HK-2 (cell line): ENCODE data around the gene WDR74.
A peak's percentile ranks its signal among the peaks of the same experiment; 100 is the strongest.
"Not testable (repeated sequence)": the region's sequence is repeated elsewhere in the genome, so short reads cannot be mapped to it uniquely, and the experiment has no call there.

Experiments
- DNase-seq: peaks from one replicate; pipeline ENCODE4 v3.0.0-alpha.2; 2018; ENCODE audit not compliant: unreplicated experiment

The WDR74 gene

DNA sequence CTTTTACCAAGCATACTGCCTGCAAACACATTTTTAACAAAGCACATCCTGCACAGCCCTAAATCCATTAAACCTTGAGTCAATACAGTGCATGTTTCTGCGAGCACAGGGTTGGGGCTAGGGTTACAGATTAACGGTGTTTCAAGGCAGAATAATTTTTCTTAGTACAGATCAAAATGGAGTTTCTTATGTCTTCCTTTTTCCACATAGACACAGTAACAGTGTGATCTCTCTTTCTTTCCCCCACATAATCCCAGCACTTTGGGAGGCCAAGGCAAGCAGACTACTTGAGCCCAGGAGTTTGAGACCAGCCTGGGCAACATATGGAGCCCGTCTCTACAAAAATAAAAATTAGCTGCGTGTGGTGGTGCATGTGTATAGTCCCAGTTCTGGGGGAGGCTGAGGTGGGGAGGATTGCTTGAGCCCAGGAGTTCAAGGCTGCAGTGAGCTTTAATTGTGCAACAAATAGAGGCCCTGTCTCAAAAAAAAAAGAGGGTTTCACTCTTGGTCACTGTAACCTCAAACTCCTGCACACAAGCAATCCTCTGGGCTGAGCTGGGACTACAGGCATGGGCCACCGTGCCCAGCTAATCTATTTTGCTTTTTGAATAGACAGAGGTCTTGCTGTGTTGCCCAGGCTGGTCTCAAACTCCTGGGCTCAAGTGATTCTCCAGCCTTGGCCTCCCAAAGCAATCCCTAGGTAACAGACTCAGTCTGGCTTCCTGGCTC, 21.6 kb upstream of the WDR74 start:
- DNase-seq: no peak

DNA sequence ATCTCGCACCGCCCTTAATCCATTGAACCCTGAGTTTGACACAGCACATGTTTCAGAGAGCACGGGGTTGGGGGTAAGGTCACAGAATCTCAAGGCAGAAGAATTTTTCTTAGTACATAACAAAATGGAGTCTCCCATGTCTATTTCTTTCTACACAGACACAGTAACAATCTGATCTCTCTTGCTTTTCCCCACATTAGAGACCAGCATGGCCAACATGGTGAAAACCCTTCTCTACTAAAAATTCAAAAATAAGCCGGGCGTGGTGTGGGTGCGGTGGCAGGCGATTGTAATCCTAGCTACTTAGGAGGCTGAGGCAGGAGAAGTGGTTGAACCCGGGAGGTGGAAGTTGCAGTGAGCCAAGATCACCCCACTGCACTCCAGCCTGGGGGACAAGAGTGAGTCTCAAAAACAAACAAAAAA, 19.9 kb upstream of the WDR74 start:
- not testable (repeated sequence) for DNase-seq

DNA sequence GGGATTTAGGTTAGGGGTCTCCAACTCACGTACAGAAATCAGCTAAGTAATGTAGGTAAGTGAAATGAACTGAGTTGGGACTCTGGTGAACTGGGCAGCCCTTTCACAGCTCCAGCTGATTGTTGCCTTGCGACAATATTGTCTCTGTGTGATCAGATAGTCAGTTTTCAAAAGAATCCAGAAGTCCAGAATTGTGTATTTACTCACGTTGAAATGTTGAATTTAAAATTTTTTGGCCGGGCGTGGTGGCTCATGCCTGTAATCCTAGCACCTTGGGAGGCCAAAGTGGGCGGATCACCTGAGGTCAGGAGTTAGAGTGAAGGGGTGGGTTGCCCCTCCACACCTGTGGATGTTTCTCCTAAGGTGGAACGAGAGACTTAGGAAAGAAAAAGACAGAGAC, 18.8 kb upstream of the WDR74 start:
- no peak for DNase-seq

DNA sequence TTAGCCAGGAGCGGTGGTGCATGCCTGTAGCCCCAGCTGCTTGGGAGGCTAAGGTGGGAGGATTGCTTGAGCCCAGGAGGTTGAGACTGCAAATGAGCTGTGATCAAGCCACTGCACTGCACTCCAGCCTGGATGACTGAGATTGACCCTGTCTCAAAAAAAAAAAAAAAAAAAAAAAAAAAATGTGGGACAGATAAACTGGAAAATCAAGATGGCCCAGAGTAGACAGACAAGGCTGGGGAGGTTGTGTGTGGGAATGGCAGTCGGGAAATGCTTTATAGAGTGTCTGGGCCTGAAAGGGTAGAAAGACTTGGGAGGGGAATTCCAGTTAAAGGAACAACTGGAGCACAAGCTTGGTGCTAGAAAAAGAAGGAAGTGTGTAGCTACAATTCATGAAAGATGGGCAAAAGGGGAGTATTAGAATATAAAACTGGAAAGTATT, 18.2 kb upstream of the WDR74 start:
- no peak for DNase-seq

DNA sequence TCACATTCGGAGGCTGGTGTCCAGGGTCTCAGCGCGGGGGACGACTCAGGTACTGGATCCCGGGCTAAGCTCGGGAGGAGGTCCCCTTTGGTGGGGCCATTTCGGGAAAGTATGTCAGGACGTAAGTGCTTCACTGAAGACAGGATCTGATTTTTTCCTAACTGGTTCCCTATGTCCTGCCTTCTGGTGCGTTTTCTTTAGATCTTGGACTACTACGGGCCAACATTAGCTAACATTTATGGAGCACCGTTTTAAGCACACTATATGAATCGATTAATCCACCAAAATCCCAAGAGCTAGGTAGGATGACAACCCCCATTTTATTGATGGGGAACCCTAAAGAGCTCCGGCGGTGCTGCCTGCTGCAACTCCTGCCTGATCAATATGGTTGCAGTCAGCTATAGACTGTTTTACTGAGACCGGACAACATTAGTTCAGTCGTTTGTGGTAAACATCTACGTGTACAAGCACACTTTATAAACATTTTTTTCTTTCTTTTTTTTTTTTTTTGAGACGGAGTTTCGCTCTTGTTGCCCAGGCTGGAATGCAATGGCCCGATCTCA, 17.0 kb upstream of the WDR74 start:
- DNase-seq: no peak

DNA sequence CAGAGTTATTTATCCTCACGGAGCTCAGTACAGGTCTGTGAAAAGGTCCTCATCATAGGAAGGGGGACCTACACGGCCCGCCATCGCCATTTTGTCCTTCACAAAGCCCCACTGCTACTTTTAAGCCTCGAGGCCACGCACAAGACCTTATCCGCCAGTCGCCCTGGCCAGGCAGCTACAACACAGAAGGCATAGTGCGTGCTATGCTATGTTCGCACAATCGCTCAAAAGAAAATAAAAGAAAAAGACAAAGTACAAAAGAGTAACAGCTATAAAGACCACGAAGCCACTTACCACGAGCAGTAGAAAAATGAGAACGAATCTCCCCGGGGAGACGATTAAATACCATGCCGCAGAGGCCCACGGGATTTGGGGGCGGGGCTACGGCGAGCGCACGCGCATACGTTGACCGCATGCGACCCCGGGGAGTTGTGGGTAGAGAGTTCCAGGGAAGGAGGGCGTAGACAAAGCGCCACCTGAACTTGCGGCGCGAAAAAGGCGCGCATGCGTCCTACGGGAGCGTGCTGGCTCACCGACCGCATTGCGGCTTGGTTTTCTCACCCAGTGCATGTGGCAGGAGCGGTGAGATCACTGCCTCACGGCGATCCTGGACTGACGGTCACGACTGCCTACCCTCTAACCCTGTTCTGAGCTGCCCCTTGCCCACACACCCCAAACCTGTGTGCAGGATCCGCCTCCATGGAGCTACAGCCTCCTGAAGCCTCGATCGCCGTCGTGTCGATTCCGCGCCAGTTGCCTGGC, 16.4 kb upstream of the WDR74 start:
- peak; percentile 96 for DNase-seq

DNA sequence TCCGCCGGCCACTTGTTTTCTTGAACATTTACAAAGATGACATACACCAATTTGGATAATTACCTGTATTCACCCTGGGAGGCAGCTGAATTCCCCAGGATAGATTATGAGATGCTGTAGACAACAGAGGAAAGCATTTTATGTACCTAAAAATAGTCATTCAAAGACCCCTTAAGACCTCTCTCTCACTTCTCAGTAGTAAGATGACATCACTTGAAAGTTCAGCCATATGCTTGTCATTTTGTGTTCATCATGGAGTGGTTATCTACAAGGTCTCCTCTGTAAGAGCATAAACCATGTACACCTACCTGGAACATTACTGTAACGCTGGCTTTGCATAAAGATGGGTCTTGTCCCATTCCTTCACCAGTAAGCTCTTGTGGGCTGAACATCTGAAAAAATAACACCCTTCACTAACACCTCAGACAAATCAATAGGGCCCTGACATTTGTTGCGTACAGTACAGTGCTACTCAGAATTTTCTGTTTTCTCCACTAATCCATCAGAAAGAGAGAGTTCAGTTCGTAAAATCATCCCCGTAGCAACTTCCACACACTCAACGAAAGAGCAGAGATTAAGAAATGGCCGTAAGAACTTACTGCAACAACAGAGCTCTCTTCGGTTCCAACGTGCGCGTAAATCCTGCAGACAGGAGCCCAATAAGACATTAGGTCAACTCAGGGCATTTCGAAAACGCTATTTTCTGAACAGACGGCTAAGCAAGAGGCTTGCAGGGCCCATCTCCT, 15.6 kb upstream of the WDR74 start:
- no peak for DNase-seq

DNA sequence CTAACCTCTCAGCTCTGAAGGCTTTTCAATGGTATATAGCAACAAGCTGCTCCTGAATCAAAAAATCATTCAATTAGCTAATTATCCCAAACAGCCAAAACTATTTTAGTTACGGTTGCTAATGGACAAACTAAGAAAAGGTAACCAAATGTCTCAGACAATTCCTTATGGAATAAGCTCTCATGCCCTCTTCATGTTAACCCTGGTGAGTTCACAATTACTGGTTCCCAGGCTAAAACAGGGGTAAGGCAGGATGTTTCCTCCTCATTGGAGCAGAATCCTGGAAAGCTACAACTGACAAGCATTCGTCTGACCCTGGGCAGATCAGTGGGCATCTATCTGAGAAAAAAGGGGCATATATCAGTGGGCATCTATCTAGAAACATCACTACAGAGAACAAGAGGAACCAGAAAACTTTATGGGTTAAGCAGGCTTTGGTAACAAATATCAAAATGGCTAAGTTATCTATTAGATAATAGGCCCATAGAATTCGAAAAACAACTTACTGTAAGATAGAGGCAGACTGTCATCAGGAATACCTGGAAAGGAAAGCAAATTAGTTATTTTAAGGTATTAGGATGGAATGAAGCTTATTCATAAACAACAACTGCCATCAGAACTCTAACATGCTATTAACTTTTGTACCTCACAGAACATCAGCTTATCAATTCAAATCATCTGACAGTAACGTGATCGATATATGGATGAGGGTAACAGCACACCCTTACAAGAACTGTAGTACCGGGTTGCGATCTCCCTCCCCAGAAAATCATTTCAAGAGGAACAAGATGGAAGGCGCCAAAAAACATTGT, 14.8 kb upstream of the WDR74 start:
- DNase-seq: no peak

DNA sequence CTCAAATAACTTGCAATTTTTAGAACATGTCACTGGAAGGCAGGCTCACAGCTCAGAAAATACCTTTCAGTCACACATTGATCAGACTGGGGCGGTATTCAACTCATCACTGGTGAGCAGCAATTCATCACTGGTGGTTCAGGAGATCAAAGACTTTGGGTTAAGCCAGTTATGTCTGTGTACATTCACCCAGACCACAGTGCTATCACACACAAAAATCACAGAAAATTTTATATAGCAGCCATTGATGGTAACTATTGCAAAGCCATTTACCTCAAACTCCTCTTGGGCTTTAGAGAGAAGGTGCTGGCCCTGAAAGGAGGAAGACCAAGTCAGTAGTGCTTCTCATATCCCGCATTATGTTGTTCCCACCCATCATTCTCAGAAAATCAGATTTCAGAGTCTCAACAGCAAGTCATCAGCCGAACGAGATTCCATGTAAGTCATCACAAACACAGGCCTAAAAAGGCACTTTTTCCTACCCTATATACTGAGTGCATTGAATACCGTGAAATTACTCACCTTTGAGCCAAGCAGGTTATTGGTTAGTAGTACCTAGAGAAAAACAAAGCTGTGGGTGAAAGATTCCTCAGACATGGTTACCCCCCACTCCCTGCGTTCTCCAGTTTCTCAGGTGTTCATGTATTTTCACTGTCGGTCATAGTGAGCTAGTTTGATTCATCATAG, 14.0 kb upstream of the WDR74 start:
- DNase-seq: no peak

DNA sequence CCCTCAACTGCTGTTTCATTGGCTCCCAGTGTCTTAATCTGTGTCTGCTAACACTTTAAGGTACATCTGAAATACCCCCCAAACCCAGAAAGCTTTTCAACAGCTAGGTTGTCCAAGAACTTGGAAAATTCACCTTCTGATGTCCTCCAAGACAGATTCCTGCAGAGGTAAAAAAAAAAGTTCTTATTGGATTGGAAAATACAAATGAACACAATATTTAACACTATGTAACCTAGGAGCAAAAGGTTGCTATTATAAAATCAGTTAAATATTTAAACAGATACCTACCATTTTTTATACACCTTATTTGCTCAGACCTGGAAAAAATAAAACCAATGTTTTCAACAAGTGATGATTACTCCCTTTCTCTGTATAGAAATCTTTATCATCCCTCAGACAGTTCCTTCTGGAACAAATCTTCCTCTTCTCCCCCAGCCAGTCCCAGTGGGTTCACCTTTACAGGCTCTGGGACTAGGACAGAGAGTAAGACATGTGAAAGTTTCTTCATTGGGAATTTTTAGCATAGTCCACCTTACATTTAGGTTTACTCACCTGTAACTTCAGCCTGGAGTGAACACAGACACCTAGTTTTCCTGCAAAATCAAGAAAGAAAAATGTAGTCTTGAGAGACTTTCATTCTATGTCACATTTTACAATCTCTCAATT, 13.3 kb upstream of the WDR74 start:
- no peak for DNase-seq

DNA sequence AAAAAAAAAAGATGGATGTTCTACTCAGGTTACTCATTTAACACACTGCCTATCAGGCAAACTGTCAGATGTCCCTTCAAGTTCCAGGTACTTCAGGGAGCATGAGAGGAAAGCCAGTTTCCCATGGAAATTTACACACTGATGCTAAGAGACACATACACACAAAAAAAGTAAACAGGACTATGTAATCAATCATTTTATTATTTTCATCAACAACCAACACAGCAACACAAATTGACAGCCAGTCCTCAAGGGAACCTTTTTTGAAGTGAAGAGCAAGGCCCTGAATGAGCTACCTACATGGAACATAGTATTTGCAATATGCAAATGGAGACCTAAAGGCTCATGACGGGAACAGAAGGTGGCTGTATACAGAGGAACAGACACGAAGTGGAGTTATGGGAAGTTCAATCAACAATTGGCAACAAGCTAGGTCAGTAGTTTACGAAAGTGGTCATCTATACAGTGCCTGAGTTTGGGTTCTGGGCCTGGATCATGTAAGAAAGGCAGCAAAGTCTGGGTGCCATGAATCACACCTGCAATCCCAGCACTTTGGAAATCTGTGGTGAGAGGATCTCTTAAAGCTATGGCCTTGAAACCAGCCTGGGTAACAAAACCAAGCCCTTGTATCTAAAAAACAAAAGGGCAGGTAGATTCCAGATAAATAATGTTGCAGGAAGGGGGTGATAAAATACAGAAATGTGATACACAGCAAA, 12.6 kb upstream of the WDR74 start:
- no peak for DNase-seq

DNA sequence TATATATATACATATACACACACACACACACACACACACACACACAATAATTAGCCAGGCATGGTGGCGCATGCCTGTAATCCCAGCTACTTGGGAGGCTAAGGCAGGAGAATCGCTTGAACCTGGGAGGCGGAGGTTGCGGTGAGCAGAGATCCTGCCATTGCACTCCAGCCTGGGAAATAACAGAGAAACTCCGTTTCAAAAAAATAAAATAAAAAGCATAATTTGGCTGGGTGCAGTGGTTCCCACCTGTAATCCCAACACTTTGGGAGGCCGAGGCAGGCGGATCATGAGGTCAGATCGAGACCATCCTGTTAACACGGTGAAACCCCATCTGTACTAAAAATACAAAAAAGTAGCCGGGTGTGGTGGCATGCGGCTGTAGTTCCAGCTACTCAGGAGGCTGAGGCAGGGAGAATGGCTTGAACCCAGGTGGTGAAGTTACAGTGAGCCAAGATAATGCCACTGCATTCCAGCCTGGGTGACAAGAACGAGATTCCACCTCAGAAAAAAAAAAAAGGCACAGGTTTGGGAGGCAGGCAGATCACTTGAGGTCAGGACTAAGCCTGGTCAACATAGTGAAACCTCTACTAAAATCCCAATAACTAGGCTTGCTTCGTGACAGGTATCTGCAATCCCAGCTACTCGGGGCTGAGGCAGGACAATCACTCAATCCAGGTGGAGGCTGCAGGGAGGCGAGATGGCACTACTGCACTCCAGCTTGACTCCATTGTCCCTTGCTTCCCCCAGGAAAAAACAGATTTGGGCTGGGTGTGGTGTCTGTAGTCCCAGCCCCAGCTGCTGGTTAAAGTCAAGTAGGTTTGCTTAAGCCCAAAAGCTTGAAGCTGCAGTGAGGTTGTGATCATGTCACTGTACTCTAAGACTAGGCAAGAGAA, 11.8 kb upstream of the WDR74 start:
- DNase-seq: peak; percentile 57

DNA sequence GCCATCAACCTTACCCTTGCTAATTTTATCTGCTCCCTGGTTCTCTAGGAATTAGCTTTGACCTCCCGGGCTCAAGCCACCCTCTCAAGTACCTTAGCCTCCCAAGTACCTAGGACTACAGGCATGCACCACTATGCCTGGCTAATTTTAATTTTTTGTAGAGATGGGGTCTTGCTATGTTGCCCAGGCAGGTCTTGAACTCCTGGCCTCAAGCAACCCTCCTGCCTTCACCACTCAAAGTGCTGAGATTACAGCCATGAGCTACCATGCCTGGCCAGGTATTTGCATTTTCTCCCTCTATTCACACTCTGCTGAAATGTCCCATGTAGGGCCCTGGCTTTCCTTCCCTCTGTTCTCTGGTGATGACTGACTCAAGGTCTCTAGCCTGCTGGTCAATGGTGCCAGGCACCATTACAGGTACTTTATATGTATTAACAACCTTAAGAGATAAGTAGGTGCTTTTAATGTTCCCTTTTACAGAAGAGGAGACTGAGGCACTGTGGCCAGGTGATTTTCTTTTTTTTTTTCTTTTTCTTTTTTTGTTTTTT, 8.5 kb upstream of the WDR74 start:
- DNase-seq: no peak

DNA sequence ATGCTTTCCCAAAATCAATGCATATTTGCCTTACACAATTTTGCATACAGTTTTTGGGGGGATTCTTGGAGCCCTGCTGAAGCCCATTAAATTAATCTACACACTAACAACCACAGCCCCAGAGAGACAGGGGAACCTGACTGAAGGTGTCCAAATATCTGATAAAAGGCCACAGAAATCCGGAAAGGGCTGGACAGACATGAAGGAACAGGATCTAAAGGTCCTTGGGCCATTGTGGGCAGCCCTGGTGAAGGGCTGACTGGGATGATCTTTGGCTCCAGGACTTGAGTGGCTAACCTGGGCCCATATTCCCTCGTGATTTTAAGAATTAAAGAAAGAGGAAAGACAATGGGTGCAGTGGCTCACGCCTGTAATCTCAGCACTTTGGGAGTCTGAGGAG, 6.8 kb upstream of the WDR74 start:
- no peak for DNase-seq

DNA sequence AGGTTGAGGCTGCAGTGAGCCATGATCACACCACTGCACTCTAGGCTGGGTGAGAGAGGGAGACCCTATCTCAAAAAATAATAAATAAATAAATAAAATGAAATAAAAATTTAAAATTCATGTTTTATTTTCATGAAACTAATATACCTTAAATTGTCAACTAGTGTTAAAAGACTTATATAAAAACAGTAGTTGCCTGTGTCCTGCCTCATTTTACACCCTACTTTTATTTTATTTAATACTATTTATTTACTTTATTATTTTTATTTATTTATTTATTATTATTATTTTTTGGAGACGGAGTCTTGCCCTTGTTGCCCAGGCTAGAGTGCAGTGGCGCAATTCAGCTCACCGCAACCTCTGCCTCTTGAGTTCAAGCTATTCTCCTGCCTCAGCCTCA, 4.8 kb upstream of the WDR74 start:
- DNase-seq: no peak

DNA sequence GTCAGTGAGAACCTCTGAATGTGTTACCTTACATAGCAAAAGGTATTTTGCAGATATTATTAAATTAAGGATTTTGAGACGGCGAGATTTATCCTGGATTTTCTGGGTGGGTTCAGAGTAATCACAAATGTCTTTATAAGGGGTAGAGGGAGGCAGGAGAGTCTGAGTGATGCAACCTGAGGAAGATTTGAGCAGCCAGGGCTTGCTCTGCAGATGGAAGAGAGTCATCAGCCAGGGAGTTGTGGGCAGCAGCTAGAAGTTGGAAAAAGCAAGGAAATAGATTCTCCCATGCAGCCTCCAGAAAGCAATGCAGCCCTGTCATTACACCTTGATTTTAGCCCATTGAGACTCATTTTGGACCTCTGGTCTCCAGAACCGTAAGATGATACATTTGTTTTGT, 4.1 kb upstream of the WDR74 start:
- DNase-seq: no peak

DNA sequence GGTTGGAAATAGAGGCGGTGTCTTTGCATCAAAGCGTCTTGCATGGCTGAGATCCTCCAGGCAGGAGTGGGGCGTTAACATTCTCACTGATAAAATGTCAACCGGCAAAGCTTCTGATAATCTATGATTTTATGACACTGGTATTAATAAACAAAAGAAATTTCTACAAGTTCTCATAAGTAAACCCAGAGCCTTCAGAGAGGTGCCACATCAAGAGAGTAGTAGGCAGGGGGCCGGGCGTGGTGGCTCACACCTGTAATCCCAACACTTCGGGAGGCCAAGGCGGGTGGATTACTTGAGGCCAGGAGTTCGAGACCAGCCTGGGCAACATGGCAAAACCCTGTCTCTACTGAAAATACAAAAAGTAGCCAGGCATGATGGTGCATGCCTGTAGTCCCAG, 3.5 kb upstream of the WDR74 start:
- DNase-seq: not testable (repeated sequence)

DNA sequence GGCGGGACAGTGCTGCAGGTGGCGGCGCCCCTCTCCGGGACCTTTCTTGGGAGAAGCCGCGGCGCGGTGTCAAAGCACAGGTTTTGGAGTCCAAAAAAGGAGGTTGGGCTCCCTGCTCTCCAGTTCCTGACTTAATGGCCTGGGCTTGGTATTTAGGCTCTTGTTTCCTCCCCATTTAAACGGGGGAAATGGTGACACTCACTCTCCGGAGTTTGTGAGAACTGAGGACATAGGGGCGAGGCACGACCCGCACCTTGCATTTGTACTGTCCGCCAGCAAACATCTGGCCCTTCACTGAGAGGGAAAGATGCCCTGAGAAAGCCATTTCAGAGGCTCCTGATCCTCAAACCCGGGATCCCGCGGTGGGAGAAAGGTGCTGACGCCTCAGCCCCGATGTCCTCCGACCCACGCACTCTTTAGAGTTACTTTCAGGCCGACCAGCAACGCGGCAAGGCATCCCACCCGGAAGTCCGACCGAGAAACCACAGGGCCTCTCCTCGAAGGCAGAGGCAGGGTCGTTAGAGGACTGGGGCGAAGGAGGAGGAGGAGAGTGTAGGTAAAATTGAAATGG, 2.9 kb upstream of the WDR74 start:
- DNase-seq: no peak
